K562 (cell line): ENCODE measurements around the gene PLCB3. TPM values are rescaled to one million over a fixed set of nuclear protein-coding genes. Genes with fewer than 3 reads are reported as not detected.

ENCODE experiments used
- CBX5 ChIP-seq: IDR thresholded peaks from 2 replicates; pipeline ENCODE4 v1.6.1; 2014; ENCODE audit warnings: low read depth, borderline replicate concordance
- GABPB2 ChIP-seq: fragments of 250-450 bp; sonication (Bioruptor Pico); conservative IDR thresholded peaks from 2 replicates; pipeline ENCODE4 v1.5.1; 2021; ENCODE audit warnings: mild to moderate bottlenecking
- L3MBTL2 ChIP-seq: fragments of 450-650 bp; IDR thresholded peaks from 2 replicates; pipeline ENCODE4 v1.6.1; 2016; ENCODE audit warnings: mild to moderate bottlenecking, moderate library complexity
- PCBP1 ChIP-seq: fragments of 200-400 bp; formaldehyde crosslinking; IDR thresholded peaks from 2 replicates; pipeline ENCODE4 v1.6.1; 2018; ENCODE audit warnings: mild to moderate bottlenecking, low read depth, low read length; ENCODE audit not compliant: poor library complexity, severe bottlenecking
- SAP30 ChIP-seq: fragments of 200-600 bp; sonication (generic); IDR thresholded peaks from 2 replicates; pipeline ENCODE4 v1.6.1; 2012; ENCODE audit warnings: borderline replicate concordance, low read depth, mild to moderate bottlenecking, moderate library complexity, low read length, control low read depth, inconsistent platforms; ENCODE audit not compliant: insufficient read depth, poor library complexity, severe bottlenecking
- TRIM28 ChIP-seq: fragments of 450-650 bp; IDR thresholded peaks from 2 replicates; pipeline ENCODE4 v1.6.1; 2017
- XRCC4 ChIP-seq: IDR thresholded peaks from one replicate; pipeline ENCODE4 v1.6.1; 2011; ENCODE audit not compliant: insufficient read depth, insufficient read length; ENCODE audit errors: extremely low read depth
- polyA plus RNA-seq, 8 experiments: library from polyadenylated mRNA; depleted of rRNA in 4 of 8; stranded (reverse) in 5 of 8; unstranded in 3 of 8; fragments of >200 nt; fragmentation: Nextera tagmentation in 2 of 8; fragmentation: Illumina TruSeq in 1 of 8; extraction: Ambion mirVana in 2 of 8; extraction: Trizol in 1 of 8; gene quantifications; 2 replicates each; pipeline versions ENCODE4 v1.2.1 to v1.2.3, GENCODE V29; 2011 to 2014; ENCODE audit warnings: inconsistent platforms in 1 of 8, missing spikeins in 1 of 8
- total RNA-seq, 7 experiments: library from RNA; depleted of rRNA in 6 of 7; stranded (reverse); fragments of >200 nt in 6 of 7; fragmentation: Illumina TruSeq in 2 of 7; extraction: Trizol in 2 of 7; gene quantifications; 2 replicates each; pipeline versions ENCODE4 v1.2.1 to v1.2.3, GENCODE V29; 2011 to 2021; ENCODE audit warnings: low replicate concordance in 1 of 7
- TF ChIP-seq, protein P1 (sequence below), 2 experiments: IDR thresholded peaks; 2 replicates each; pipeline ENCODE4 v1.6.1; 2012; ENCODE audit warnings: improper control_type of control experiment in 2 of 2, low read depth in 2 of 2, low read length in 2 of 2, borderline replicate concordance in 1 of 2
- TF ChIP-seq, protein P2 (sequence below): fragments of 200-800 bp; sonication (Bioruptor generic); IDR thresholded peaks from 2 replicates; pipeline ENCODE4 v1.6.1; 2016; ENCODE audit warnings: missing genetic modification characterization, missing compliant biosample characterization
- TF ChIP-seq, protein P3 (sequence below): fragments of 450-650 bp; formaldehyde crosslinking; IDR thresholded peaks from 2 replicates; pipeline ENCODE4 v1.4.0; 2020; ENCODE audit warnings: mild to moderate bottlenecking, moderate library complexity
- TF ChIP-seq, protein P4 (sequence below): fragments of 450-650 bp; formaldehyde crosslinking; IDR thresholded peaks from 2 replicates; pipeline ENCODE4 v1.4.0; 2022; ENCODE audit warnings: missing genetic modification characterization

PLCB3 gene
- total and polyA plus RNA-seq, 9 of the 15 experiments (the other 6 are each of a cell fraction or from before 2014, with no cell fraction given): 0.31 to 44.8 (median 14.6) TPM

DNA sequence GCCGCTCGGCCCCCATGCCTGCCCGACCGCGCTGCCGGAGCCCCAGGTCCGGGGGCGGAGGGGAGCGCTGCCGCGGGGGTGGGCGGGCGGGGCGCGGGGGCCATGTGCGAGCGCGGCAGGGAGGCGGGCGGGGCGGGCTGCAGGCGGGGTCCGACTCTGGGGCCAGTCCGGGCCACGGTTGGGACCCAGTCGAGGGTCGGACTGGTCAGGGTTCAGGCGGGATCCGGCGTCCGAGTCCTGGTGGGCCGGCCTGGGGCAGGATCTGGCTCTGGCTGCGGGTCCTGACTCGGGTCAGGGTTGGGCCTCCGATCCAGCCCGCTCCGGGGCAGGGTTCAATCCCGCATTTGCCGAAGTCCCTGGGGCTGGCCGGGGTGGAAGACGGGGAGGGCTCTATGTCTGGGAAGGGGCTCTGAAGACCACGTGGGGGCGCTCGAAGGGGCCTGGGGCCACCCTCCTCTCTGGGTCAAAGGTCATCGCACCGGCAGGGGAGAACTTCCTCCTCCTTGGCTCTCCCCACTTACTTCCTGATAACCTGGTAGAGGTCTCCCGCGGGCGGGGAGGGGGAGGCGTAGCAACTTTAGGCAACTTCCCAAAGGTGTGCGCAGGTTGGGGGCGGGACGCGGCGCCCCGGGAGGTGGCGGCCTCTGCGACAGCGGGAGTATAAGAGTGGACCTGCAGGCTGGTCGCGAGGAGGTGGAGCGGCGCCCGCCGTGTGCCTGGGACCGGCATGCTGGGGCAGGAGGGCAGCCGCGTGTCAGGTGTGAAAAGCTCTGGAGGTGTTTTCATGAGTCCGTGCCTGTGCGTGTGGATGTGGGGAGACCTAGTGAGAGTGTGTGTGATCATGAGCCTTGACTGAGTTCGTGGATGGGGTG is 54.6 kb downstream of the PLCB3 start (continued):
- TF ChIP-seq XRCC4: no peak
- TF ChIP-seq PCBP1: peak; percentile 43
- TF ChIP-seq, protein P1, sequence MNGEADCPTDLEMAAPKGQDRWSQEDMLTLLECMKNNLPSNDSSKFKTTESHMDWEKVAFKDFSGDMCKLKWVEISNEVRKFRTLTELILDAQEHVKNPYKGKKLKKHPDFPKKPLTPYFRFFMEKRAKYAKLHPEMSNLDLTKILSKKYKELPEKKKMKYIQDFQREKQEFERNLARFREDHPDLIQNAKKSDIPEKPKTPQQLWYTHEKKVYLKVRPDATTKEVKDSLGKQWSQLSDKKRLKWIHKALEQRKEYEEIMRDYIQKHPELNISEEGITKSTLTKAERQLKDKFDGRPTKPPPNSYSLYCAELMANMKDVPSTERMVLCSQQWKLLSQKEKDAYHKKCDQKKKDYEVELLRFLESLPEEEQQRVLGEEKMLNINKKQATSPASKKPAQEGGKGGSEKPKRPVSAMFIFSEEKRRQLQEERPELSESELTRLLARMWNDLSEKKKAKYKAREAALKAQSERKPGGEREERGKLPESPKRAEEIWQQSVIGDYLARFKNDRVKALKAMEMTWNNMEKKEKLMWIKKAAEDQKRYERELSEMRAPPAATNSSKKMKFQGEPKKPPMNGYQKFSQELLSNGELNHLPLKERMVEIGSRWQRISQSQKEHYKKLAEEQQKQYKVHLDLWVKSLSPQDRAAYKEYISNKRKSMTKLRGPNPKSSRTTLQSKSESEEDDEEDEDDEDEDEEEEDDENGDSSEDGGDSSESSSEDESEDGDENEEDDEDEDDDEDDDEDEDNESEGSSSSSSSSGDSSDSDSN (IDR thresholded peaks at IDR 0.05; ENCODE audit: borderline replicate concordance in 1 of 2, low read depth in 2 of 2, low read length in 2 of 2): 0 out of 4 replicates have a peak, but pooled peaks of 1 of the 2 experiments have one; percentile 18
- TF ChIP-seq, protein P2, sequence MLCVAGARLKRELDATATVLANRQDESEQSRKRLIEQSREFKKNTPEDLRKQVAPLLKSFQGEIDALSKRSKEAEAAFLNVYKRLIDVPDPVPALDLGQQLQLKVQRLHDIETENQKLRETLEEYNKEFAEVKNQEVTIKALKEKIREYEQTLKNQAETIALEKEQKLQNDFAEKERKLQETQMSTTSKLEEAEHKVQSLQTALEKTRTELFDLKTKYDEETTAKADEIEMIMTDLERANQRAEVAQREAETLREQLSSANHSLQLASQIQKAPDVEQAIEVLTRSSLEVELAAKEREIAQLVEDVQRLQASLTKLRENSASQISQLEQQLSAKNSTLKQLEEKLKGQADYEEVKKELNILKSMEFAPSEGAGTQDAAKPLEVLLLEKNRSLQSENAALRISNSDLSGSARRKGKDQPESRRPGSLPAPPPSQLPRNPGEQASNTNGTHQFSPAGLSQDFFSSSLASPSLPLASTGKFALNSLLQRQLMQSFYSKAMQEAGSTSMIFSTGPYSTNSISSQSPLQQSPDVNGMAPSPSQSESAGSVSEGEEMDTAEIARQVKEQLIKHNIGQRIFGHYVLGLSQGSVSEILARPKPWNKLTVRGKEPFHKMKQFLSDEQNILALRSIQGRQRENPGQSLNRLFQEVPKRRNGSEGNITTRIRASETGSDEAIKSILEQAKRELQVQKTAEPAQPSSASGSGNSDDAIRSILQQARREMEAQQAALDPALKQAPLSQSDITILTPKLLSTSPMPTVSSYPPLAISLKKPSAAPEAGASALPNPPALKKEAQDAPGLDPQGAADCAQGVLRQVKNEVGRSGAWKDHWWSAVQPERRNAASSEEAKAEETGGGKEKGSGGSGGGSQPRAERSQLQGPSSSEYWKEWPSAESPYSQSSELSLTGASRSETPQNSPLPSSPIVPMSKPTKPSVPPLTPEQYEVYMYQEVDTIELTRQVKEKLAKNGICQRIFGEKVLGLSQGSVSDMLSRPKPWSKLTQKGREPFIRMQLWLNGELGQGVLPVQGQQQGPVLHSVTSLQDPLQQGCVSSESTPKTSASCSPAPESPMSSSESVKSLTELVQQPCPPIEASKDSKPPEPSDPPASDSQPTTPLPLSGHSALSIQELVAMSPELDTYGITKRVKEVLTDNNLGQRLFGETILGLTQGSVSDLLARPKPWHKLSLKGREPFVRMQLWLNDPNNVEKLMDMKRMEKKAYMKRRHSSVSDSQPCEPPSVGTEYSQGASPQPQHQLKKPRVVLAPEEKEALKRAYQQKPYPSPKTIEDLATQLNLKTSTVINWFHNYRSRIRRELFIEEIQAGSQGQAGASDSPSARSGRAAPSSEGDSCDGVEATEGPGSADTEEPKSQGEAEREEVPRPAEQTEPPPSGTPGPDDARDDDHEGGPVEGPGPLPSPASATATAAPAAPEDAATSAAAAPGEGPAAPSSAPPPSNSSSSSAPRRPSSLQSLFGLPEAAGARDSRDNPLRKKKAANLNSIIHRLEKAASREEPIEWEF (CRISPR knock-in tag): no peak
- no peak for TF ChIP-seq GABPB2
- peak; percentile 65 for TF ChIP-seq L3MBTL2
- TF ChIP-seq, protein P3, sequence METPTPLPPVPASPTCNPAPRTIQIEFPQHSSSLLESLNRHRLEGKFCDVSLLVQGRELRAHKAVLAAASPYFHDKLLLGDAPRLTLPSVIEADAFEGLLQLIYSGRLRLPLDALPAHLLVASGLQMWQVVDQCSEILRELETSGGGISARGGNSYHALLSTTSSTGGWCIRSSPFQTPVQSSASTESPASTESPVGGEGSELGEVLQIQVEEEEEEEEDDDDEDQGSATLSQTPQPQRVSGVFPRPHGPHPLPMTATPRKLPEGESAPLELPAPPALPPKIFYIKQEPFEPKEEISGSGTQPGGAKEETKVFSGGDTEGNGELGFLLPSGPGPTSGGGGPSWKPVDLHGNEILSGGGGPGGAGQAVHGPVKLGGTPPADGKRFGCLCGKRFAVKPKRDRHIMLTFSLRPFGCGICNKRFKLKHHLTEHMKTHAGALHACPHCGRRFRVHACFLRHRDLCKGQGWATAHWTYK (CRISPR knock-in tag): no peak
- no peak for TF ChIP-seq TRIM28
- TF ChIP-seq CBX5: no peak
- peak; percentile 56 for TF ChIP-seq SAP30
- TF ChIP-seq, protein P4, sequence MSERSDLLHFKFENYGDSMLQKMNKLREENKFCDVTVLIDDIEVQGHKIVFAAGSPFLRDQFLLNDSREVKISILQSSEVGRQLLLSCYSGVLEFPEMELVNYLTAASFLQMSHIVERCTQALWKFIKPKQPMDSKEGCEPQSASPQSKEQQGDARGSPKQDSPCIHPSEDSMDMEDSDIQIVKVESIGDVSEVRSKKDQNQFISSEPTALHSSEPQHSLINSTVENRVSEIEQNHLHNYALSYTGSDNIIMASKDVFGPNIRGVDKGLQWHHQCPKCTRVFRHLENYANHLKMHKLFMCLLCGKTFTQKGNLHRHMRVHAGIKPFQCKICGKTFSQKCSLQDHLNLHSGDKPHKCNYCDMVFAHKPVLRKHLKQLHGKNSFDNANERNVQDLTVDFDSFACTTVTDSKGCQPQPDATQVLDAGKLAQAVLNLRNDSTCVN (CRISPR knock-in tag): no peak
